ENCODE measurements around the gene SPAG6.

Gene SPAG6

GRCh38 chr10:22329150-22329549 lies 16.1 kb upstream of the SPAG6 start:
- DNase-seq (ENCODE audit: low read depth): no peak
- TF ChIP-seq, protein P1, sequence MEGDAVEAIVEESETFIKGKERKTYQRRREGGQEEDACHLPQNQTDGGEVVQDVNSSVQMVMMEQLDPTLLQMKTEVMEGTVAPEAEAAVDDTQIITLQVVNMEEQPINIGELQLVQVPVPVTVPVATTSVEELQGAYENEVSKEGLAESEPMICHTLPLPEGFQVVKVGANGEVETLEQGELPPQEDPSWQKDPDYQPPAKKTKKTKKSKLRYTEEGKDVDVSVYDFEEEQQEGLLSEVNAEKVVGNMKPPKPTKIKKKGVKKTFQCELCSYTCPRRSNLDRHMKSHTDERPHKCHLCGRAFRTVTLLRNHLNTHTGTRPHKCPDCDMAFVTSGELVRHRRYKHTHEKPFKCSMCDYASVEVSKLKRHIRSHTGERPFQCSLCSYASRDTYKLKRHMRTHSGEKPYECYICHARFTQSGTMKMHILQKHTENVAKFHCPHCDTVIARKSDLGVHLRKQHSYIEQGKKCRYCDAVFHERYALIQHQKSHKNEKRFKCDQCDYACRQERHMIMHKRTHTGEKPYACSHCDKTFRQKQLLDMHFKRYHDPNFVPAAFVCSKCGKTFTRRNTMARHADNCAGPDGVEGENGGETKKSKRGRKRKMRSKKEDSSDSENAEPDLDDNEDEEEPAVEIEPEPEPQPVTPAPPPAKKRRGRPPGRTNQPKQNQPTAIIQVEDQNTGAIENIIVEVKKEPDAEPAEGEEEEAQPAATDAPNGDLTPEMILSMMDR (conservative IDR thresholded peaks at IDR 0.05; ENCODE audit: low read depth, low read length): no peak
- no peak overlapping the region for H3K4me3 ChIP-seq (ENCODE audit: low read depth, low read length)

GRCh38 chr10:22332116-22332692 lies 13.1 kb upstream of the SPAG6 start:
- H3K4me3 ChIP-seq (ENCODE audit: low read depth, low read length): no peak overlapping the region
- TF ChIP-seq, protein P1 (conservative IDR thresholded peaks at IDR 0.05; ENCODE audit: low read depth, low read length): no peak
- DNase-seq (ENCODE audit: low read depth): no peak

DNA sequence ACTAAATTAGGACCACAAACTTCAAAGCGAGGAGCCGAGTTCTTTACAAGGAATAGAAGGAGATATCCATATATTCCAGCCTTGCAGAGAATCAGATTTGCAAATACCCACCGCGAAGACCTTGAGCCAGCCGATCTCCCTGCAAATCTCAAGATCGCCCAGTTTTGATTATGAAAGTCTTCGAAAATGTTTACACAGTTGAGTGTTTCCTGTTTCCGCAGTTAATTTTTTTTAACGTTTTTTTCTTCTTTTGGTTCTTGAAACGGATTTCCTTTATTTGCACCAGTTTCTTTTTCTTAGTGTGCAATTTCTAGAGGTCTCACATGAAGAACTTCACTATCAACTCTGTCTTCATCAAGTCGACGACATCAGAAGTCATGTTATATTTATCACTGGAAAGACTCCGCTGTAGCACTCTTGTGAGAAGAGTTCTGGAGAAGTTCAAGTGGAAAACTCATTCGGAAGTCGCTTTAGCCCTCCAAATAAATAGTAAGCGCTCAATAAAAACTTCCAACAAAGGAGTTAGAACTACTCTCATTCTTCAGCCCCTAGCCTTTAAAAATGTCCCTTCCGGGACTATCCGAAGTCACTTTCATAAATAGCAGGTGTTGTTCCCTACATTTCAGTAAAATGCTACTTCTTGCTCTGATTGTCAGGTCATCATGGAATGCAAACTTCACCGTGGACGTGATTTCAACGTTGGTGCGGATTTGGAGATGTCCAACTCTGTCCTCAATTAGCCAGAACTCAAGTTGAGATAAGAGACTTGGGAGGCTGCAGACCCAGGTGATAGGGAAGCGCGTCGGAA lies 11.9 kb upstream of the SPAG6 start:
- TF ChIP-seq, protein P1 (conservative IDR thresholded peaks at IDR 0.05; ENCODE audit: low read depth, low read length): no peak
- H3K4me3 ChIP-seq (ENCODE audit: low read depth, low read length): no peak overlapping the region
- no peak for DNase-seq (ENCODE audit: low read depth)

GRCh38 chr10:22333975-22334282 lies 11.4 kb upstream of the SPAG6 start:
- DNase-seq (ENCODE audit: low read depth): no peak
- TF ChIP-seq, protein P1 (conservative IDR thresholded peaks at IDR 0.05; ENCODE audit: low read depth, low read length): no peak
- no peak overlapping the region for H3K4me3 ChIP-seq (ENCODE audit: low read depth, low read length)

DNA sequence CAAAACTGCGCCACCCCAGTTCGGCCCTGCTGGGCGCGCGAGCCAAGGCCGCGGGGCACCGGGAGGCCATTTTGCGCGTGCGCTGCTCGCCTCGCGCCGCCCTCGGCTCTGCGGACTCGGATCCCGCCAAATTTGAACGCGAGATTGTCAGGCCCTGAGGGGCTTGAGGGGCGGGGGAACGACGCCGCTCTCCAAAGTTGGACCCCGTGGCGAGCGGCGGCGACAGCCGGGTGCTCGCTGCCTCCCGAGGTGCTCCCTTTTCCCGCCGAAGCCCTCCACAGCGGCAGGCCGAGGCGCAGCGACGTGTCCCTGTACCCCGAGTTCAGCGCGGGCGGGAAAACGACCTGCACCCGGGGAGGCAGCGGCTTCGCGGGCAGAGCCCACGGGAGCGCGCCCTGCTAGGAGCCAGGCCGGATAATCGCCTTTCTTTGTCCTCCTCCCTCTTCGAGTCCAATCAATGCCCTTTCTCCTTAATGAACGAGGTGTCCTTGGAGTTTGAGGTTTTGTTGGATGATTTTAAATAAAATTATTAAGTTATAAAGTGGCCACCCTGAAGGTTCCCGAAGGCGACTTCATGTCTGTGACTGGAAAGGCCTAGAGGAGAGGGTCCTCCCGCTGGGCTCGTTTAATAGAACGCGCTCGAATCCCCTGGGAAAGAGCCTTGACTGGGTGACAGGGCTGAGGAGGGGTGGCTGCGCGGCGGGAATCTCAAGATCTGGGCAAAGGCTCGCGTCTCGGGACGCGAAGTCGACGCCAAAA lies 10.7 kb upstream of the SPAG6 start:
- TF ChIP-seq, protein P1 (conservative IDR thresholded peaks at IDR 0.05; ENCODE audit: low read depth, low read length): no peak
- peak overlapping the region; percentile 12 for H3K4me3 ChIP-seq (ENCODE audit: low read depth, low read length)
- no peak for DNase-seq (ENCODE audit: low read depth)

DNA sequence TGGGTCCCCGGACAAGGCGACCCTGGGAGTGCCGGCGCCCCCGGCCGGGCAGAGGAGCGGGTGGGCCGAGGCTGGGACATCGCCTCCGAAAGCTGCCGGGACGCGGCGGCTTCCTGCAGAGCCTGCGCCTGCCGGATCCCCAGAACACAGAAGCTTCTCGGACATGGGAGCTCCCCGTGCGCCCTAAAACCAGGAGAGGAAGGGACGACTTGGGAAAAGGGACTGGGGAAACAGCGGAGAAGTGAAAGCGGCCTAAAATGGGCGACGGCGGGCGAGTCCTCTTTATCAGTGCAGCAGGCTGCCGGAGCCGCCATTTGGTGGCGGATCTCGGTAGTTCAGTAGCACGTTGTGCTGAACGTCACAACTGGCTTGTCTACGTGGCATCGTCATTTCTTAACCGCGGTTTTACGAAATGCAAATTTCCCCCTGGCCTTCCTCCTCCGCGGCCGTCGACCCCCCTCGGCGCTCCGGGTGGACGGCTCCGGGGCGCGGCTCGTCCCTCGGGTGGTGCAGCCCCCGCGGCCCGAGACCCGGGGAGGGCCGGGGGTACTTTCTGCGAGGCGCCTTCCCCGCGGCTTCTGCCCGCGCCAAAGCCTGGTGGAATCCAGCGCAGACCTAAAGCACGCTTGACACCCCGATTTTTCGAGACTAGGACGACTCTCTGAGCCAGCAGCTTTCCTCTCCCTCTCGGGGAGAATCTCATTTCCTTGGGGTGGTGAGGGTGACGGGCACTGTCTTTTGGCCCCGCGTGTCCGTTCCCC lies 9.9 kb upstream of the SPAG6 start:
- H3K4me3 ChIP-seq (ENCODE audit: low read depth, low read length): peak overlapping the region; percentile 12
- DNase-seq (ENCODE audit: low read depth): peak; percentile 42
- TF ChIP-seq, protein P1 (conservative IDR thresholded peaks at IDR 0.05; ENCODE audit: low read depth, low read length): no peak

All from choroid plexus epithelial cell (primary cell).